ENCODE measurements around the gene SYT8. TPM values are rescaled to one million over a fixed set of nuclear protein-coding genes. Genes with fewer than 3 reads are reported as not detected.

Gene SYT8
- total and polyA plus RNA-seq, 2 of the 8 experiments (the other 6 are each of a cell fraction or from before 2014, with no cell fraction given), result not detected

DNA sequence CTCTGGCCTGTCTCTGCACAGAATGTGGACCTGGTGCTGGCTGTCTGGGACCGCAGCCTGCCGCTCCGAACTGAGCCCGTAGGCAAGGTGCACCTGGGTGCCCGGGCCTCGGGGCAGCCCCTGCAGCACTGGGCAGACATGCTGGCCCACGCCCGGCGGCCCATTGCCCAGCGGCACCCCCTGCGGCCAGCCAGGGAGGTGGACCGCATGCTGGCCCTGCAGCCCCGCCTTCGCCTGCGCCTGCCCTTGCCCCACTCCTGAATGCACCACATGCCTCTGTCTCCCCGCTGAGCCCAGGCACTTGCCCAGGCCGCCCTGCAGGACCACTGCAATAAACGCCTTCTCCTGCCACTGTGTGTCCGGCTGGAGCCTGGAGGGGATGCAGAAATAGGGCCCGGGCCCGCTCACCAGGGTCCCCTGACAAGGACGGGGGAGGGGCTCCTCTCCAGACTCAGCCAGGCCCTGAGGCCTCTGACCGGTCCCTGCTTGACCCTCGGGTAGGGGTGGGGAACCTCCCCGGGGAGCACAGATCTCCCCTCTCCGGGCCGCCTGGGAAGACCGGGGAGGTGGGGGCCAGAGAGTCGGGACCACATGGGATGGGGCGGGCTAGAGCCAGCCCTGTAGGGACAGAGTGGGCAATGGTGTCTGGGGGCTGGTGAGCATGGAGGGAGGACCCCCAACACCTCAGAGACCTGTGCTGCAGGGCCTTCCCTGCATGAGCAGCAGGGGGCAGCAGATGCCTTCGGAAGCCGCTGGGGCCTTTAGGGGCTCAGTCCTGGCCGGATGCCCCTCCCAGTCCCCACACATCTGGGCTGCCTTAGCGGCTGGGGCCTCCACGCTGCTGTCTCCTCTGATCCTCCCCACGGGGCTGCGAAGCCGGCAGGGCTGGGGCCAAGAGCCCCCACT, 2.6 kb downstream of the SYT8 start:
- WGBS, 2 experiments (ENCODE audit: extremely low coverage in 1 of 2, insufficient coverage in 1 of 2, insufficient read length in 1 of 2, insufficient replicate concordance in 2 of 2, low coverage in 1 of 2, low lambda C conversion rate in 2 of 2, missing lambda C conversion rate in 1 of 2), result 64% methylated on average over 27 of the region's 38 CpGs; no CpG with 5 or more reads in 1 of the 2 experiments
- Histone ChIP-seq H4K5ac (ENCODE audit: insufficient read length, low read depth, low read length) (no peak overlapping the region), H4K8ac (ENCODE audit: extremely low read depth, insufficient read depth, low read length) (no peak overlapping the region), H3K14ac (ENCODE audit: insufficient read length) (no peak overlapping the region), H3K79me1 (ENCODE audit: low read depth, low read length) (no peaks in the 10 kb centered on the region), H3K27ac (ENCODE audit: low read depth, low read length) (no peak overlapping the region), H3K9me3 (ENCODE audit: insufficient read depth in 2 of 2, low read depth in 1 of 2, low read length in 1 of 2) (no peaks in the 10 kb centered on the region), H3K4ac (replicated peaks; ENCODE audit: insufficient read length, low read depth, low read length) (no peak overlapping the region), H2BK15ac (ENCODE audit: low read length) (no peak overlapping the region), H3K23ac (ENCODE audit: insufficient read length) (no peak overlapping the region), H3K23me2 (ENCODE audit: low read depth, low read length) (no peaks in the 10 kb centered on the region), H2BK120ac (replicated peaks; ENCODE audit: low read depth, low read length) (no peak overlapping the region), H3K79me2 (ENCODE audit: control insufficient read depth in 1 of 2, insufficient read depth in 2 of 2, low read length in 2 of 2) (no peaks in the 10 kb centered on the region), H4K20me1 (replicated peaks in 1 of 2; ENCODE audit: control insufficient read depth in 1 of 2, insufficient read depth in 2 of 2, low read length in 2 of 2) (no peaks in the 10 kb centered on the region), H2BK12ac (ENCODE audit: low read depth, low read length) (no peak overlapping the region; the same call in 1 of the 2 replicates), H3K4me3 (ENCODE audit: extremely low read depth in 1 of 4, insufficient read depth in 2 of 4, low read depth in 3 of 4, low read length in 4 of 4) (no peak overlapping the region), H2BK5ac (ENCODE audit: low read depth, low read length) (no peak overlapping the region), H3K18ac (ENCODE audit: extremely low read depth, low read length) (no peak overlapping the region), H4K91ac (replicated peaks; ENCODE audit: insufficient read length, low read length) (no peak overlapping the region), H3K27me3 (replicated peaks in 1 of 4; ENCODE audit: control insufficient read depth in 3 of 4, extremely low read depth in 1 of 4, insufficient read depth in 3 of 4, low read length in 3 of 4) (no peaks in the 10 kb centered on the region; a peak in 2 of 7 replicates), H2BK20ac (ENCODE audit: low read length) (no peak overlapping the region), H3K36me3 (ENCODE audit: control insufficient read depth in 2 of 4, insufficient read depth in 4 of 4, low read length in 3 of 4) (no peaks in the 10 kb centered on the region), H3K4me2 (ENCODE audit: insufficient read depth in 1 of 2, low read depth in 2 of 2, low read length in 2 of 2) (no peak overlapping the region), H3K4me1 (replicated peaks in 1 of 4; ENCODE audit: control insufficient read depth in 3 of 4, insufficient read depth in 4 of 4, low read length in 3 of 4) (peaks cover 0 to 4% (median 2%) of the 10 kb centered on the region in 4 experiments; a peak in 4 of 7 replicates), H3K56ac (replicated peaks; ENCODE audit: insufficient read length, low read depth, low read length) (no peak overlapping the region), H2AK5ac (ENCODE audit: low read depth, low read length) (no peak overlapping the region), H2AFZ (ENCODE audit: low read length) (no peak overlapping the region), H3K9ac (replicated peaks in 1 of 4; ENCODE audit: extremely low read depth in 1 of 4, low read depth in 3 of 4, low read length in 3 of 4) (no peak overlapping the region)
- ChIA-PET CTCF (ENCODE audit: partially characterized antibody) (interaction anchor here (0.7 to 15.8 kb wide), 17 partner anchors 9 to 315 kb away, joined by 3 to 439 read pairs (median 4); partner anchors contain the start of gene LSP1), POLR2A (ENCODE audit: partially characterized antibody) (interaction anchor here (0.8 kb wide), 1 partner anchor 105 kb away, joined by 4 read pairs; no protein-coding TSS in a partner anchor)
- peak; percentile 50 to 90 for DNase-seq (ENCODE audit: low read depth in 1 of 2, low spot score in 2 of 2)
- no peak for FAIRE-seq
- no peak for TF ChIP-seq ZNF274 (IDR thresholded peaks at IDR 0.05; ENCODE audit: borderline replicate concordance, extremely low read depth, low read length)
- peak; percentile 92 to 93 for TF ChIP-seq RAD21 (IDR thresholded peaks at IDR 0.05 in 1 of 2, conservative IDR thresholded peaks at IDR 0.05 in 1 of 2; ENCODE audit: low read depth in 2 of 2, low read length in 2 of 2)
- TF ChIP-seq GABPA (IDR thresholded peaks at IDR 0.05; ENCODE audit: borderline replicate concordance, insufficient read depth, low read length), result peak; percentile 72; the same call in 1 of the 2 replicates
- no peak for TF ChIP-seq BACH1 (IDR thresholded peaks at IDR 0.05; ENCODE audit: low read length)
- peak; percentile 32; the same call in 1 of the 2 replicates for TF ChIP-seq TBP (IDR thresholded peaks at IDR 0.05; ENCODE audit: low read depth, low read length)
- TF ChIP-seq, protein P1, sequence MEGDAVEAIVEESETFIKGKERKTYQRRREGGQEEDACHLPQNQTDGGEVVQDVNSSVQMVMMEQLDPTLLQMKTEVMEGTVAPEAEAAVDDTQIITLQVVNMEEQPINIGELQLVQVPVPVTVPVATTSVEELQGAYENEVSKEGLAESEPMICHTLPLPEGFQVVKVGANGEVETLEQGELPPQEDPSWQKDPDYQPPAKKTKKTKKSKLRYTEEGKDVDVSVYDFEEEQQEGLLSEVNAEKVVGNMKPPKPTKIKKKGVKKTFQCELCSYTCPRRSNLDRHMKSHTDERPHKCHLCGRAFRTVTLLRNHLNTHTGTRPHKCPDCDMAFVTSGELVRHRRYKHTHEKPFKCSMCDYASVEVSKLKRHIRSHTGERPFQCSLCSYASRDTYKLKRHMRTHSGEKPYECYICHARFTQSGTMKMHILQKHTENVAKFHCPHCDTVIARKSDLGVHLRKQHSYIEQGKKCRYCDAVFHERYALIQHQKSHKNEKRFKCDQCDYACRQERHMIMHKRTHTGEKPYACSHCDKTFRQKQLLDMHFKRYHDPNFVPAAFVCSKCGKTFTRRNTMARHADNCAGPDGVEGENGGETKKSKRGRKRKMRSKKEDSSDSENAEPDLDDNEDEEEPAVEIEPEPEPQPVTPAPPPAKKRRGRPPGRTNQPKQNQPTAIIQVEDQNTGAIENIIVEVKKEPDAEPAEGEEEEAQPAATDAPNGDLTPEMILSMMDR (IDR thresholded peaks at IDR 0.05; ENCODE audit: control extremely low read depth in 1 of 3, insufficient read depth in 1 of 3, low read depth in 1 of 3, low read length in 3 of 3), result peak; percentile 91 to 94 (median 94)
- TF ChIP-seq SRF (IDR thresholded peaks at IDR 0.05; ENCODE audit: low read depth, low read length), result no peak
- no peak for TF ChIP-seq TAF1 (IDR thresholded peaks at IDR 0.05; ENCODE audit: low read depth, low read length)
